Ishikawa (cell line): Measurements from ENCODE around the gene DMRTA2.

ENCODE experiments used
- CEBPB ChIP-seq: IDR thresholded peaks from 2 replicates; pipeline ENCODE4 v1.6.1; 2012
- CREB1 ChIP-seq: IDR thresholded peaks from 2 replicates; pipeline ENCODE4 v1.6.1; 2012; ENCODE audit warnings: low read depth
- EGR1 ChIP-seq: IDR thresholded peaks from 2 replicates; pipeline ENCODE4 v1.6.1; 2012
- EP300 ChIP-seq: IDR thresholded peaks from 2 replicates; pipeline ENCODE4 v1.6.1; 2012; ENCODE audit warnings: borderline replicate concordance
- FOXM1 ChIP-seq: IDR thresholded peaks from 2 replicates; pipeline ENCODE4 v1.6.1; 2012; ENCODE audit warnings: low read depth, borderline replicate concordance
- NFIC ChIP-seq: IDR thresholded peaks from 2 replicates; pipeline ENCODE4 v1.6.1; 2012
- RAD21 ChIP-seq: IDR thresholded peaks from 2 replicates; pipeline ENCODE4 v1.6.1; 2012; ENCODE audit warnings: low read depth
- TAF1 ChIP-seq: IDR thresholded peaks from 2 replicates; pipeline ENCODE4 v1.6.1; 2012; ENCODE audit warnings: low read depth, mild to moderate bottlenecking
- TCF12 ChIP-seq: IDR thresholded peaks from 2 replicates; pipeline ENCODE4 v1.6.1; 2012; ENCODE audit warnings: low read depth
- TEAD4 ChIP-seq: IDR thresholded peaks from 2 replicates; pipeline ENCODE4 v1.6.1; 2012
- YY1 ChIP-seq: IDR thresholded peaks from 2 replicates; pipeline ENCODE4 v1.6.1; 2012; ENCODE audit warnings: low read depth
- ZBTB7A ChIP-seq: IDR thresholded peaks from 2 replicates; pipeline ENCODE4 v1.6.1; 2012; ENCODE audit warnings: low read depth
- TF ChIP-seq, protein P1 (sequence below): IDR thresholded peaks from 2 replicates; pipeline ENCODE4 v1.6.1; 2012
- TF ChIP-seq, protein P2 (sequence below): IDR thresholded peaks from 2 replicates; pipeline ENCODE4 v1.6.1; 2012
- TF ChIP-seq, protein P3 (sequence below): IDR thresholded peaks from 2 replicates; pipeline ENCODE4 v1.6.1; 2012; ENCODE audit warnings: low read depth, mild to moderate bottlenecking

DMRTA2 gene

DNA sequence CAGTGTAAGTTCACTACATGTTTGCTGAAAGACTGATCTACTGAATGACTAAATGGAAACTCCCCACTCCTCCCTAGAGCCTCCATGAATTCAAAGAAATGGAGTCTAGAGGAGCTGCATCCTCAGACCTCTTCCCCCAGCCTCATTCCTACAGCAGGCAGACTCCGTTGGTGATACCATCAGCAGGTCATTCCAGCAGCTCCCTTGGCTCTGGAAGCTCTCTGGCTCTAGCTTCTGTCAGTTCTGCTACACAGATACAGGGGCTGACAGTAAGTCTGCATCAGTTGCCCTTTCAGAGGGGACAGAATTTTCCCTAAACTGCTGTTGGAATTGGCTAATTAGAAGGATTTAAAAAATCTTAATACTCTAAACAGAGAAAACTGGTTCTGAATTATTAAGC is 31.7 kb upstream of the DMRTA2 start:
- TF ChIP-seq ZBTB7A (no peak), YY1 (no peak), TCF12 (no peak), FOXM1 (no peak), TEAD4 (no peak), CREB1 (no peak), EGR1 (no peak), NFIC (no peak), RAD21 (no peak), CEBPB (no peak), EP300 (no peak), TAF1 (no peak)
- TF ChIP-seq, protein P1, sequence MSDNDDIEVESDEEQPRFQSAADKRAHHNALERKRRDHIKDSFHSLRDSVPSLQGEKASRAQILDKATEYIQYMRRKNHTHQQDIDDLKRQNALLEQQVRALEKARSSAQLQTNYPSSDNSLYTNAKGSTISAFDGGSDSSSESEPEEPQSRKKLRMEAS: no peak
- TF ChIP-seq, protein P2, sequence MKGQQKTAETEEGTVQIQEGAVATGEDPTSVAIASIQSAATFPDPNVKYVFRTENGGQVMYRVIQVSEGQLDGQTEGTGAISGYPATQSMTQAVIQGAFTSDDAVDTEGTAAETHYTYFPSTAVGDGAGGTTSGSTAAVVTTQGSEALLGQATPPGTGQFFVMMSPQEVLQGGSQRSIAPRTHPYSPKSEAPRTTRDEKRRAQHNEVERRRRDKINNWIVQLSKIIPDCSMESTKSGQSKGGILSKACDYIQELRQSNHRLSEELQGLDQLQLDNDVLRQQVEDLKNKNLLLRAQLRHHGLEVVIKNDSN: no peak
- TF ChIP-seq, protein P3, sequence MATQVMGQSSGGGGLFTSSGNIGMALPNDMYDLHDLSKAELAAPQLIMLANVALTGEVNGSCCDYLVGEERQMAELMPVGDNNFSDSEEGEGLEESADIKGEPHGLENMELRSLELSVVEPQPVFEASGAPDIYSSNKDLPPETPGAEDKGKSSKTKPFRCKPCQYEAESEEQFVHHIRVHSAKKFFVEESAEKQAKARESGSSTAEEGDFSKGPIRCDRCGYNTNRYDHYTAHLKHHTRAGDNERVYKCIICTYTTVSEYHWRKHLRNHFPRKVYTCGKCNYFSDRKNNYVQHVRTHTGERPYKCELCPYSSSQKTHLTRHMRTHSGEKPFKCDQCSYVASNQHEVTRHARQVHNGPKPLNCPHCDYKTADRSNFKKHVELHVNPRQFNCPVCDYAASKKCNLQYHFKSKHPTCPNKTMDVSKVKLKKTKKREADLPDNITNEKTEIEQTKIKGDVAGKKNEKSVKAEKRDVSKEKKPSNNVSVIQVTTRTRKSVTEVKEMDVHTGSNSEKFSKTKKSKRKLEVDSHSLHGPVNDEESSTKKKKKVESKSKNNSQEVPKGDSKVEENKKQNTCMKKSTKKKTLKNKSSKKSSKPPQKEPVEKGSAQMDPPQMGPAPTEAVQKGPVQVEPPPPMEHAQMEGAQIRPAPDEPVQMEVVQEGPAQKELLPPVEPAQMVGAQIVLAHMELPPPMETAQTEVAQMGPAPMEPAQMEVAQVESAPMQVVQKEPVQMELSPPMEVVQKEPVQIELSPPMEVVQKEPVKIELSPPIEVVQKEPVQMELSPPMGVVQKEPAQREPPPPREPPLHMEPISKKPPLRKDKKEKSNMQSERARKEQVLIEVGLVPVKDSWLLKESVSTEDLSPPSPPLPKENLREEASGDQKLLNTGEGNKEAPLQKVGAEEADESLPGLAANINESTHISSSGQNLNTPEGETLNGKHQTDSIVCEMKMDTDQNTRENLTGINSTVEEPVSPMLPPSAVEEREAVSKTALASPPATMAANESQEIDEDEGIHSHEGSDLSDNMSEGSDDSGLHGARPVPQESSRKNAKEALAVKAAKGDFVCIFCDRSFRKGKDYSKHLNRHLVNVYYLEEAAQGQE: no peak

DNA sequence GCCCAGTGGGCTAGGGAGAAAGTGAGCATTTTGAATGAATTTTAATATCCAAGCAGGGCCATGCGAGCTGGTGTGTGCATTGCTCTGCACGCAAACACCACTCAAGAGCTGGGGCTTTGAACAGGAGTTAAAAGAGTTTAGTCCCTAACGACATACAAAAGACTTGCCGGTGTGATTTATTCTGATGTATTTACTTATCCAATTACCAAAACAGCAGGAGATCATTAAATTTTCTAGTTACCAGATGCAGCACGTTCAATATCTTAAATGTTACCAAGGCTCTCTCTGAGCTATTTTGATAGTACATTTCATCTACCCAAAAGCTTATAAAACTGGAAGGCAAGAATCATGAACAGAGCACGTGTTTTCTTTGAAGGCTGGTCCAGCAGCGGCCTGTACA is 30.0 kb upstream of the DMRTA2 start:
- TF ChIP-seq EGR1: no peak
- TF ChIP-seq, protein P3: no peak
- TF ChIP-seq NFIC: no peak
- no peak for TF ChIP-seq FOXM1
- no peak for TF ChIP-seq EP300
- TF ChIP-seq TCF12: no peak
- no peak for TF ChIP-seq RAD21
- no peak for TF ChIP-seq CEBPB
- TF ChIP-seq, protein P1: no peak
- no peak for TF ChIP-seq TEAD4
- TF ChIP-seq CREB1: no peak
- TF ChIP-seq TAF1: no peak
- no peak for TF ChIP-seq ZBTB7A
- TF ChIP-seq YY1: no peak
- TF ChIP-seq, protein P2: no peak

DNA sequence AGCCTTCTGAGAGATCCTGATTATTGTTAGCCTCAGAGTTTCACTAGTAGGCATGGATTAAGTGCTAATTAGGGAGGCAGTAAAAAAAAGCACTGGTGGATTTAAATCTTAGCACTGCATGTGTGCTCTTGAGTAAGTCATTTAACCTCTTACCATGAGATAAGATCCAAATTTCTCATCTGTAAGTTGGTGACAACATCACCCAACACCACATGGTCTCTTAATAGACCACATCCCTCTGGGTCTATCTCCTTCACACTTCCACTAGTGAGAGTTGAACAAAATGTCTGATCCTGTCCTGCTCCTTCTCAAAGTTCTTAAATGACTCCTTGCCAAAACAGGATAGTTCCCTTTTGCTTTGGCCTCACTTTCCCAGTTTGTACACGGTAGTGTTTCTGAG is 29.5 kb upstream of the DMRTA2 start:
- TF ChIP-seq TCF12: no peak
- TF ChIP-seq, protein P3: no peak
- no peak for TF ChIP-seq YY1
- TF ChIP-seq FOXM1: no peak
- TF ChIP-seq, protein P2: no peak

DNA sequence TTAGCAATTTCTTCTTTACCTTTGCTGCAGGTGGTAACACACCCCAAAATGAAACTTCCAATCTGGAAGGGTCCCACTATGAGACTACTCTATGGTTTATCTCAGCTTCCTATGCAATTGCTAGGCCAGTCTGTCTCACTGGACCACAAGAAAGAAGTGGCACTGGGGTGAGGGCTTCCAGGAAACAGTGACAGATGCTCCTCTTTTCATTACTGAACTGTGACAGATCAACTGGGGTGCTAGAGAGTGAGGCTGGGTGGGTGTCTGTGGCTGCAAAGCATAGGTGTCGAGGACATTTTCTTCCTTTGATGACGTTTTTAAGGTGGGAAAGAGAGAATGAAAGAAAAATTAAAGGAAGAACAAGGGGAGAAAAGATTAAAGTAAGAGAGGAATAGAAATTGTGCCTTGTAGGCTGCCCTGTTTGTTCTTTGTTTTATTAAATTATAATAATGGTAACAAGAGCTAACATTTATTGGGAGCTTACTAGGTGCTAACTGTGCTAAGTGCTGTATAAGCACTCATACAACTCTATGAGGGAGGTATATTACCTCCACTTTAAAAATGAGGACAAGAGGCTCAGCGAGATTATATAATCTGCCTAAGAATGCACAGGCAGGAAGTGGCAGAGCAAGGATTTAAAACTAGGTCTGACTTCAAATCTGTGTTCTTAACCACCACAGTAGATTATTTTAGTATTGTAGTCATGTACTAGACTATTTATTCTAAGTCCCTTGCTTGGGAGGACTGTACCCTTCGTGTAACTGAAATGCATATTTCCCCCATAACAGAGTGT is 27.8 kb upstream of the DMRTA2 start:
- no peak for TF ChIP-seq NFIC
- TF ChIP-seq TCF12: no peak
- TF ChIP-seq, protein P2: no peak
- no peak for TF ChIP-seq YY1
